ENCODE measurements around the gene DYNC2I2. TPM values are rescaled to one million over a fixed set of nuclear protein-coding genes. Genes with fewer than 3 reads are reported as not detected.

DYNC2I2 gene
- total RNA-seq, 4 donors from 2014 or later: 36.6 to 46.8 (median 44.0) TPM

GRCh38 chr9:128626181-128626580 lies 30.5 kb downstream of the DYNC2I2 start:
- WGBS, 2 donors: 87 to 88% methylated on average over 16 of the region's 16 CpGs
- no peak for DNase-seq (ENCODE audit: low spot score in 2 of 2)
- H3K4me3 ChIP-seq (ENCODE audit: low read depth, poor library complexity, severe bottlenecking): no peak overlapping the region
- intact Hi-C loops (cut with DNase I; ENCODE audit: low total_unique reads): loop anchor here (5.0 kb wide), 1 partner anchor 339 kb away; no protein-coding TSS in a partner anchor
- TF ChIP-seq, protein P1, sequence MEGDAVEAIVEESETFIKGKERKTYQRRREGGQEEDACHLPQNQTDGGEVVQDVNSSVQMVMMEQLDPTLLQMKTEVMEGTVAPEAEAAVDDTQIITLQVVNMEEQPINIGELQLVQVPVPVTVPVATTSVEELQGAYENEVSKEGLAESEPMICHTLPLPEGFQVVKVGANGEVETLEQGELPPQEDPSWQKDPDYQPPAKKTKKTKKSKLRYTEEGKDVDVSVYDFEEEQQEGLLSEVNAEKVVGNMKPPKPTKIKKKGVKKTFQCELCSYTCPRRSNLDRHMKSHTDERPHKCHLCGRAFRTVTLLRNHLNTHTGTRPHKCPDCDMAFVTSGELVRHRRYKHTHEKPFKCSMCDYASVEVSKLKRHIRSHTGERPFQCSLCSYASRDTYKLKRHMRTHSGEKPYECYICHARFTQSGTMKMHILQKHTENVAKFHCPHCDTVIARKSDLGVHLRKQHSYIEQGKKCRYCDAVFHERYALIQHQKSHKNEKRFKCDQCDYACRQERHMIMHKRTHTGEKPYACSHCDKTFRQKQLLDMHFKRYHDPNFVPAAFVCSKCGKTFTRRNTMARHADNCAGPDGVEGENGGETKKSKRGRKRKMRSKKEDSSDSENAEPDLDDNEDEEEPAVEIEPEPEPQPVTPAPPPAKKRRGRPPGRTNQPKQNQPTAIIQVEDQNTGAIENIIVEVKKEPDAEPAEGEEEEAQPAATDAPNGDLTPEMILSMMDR (IDR thresholded peaks at IDR 0.05): no peak
- TF ChIP-seq POLR2A (IDR thresholded peaks at IDR 0.05): no peak

GRCh38 chr9:128625391-128626146 lies 31.1 kb downstream of the DYNC2I2 start:
- intact Hi-C loops (cut with DNase I; ENCODE audit: low total_unique reads): loop anchor here (5.0 kb wide), 1 partner anchor 338 kb away; no protein-coding TSS in a partner anchor
- 75 to 79% methylated on average over 20 of the region's 20 CpGs for WGBS, 2 donors
- no peak for DNase-seq (ENCODE audit: low spot score in 2 of 2)
- H3K4me3 ChIP-seq (ENCODE audit: low read depth, poor library complexity, severe bottlenecking): no peak overlapping the region
- no peak for TF ChIP-seq POLR2A (IDR thresholded peaks at IDR 0.05)
- TF ChIP-seq, protein P1 (IDR thresholded peaks at IDR 0.05): no peak

DNA sequence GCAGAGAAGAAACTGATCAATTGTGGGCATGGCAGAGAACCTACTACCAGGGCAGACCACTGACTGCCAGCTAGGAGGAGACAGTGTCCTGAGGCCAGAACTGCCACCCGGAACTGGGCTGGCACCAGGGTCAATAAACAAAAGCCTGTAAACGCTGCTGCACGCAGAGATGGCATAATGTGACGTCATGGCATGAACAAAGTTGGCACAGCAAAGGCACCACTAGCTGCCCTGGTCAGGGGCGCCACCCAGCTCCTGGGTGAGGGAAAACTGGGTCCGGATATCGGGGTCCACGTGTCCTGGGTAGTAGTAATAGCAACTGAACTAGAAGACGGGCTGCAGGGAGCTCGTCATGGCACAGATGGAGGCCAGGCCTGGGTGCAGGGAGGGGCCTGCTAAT lies 32.1 kb downstream of the DYNC2I2 start:
- DNase-seq (ENCODE audit: low spot score in 2 of 2): no peak
- TF ChIP-seq, protein P1 (IDR thresholded peaks at IDR 0.05): no peak
- no peak for TF ChIP-seq POLR2A (IDR thresholded peaks at IDR 0.05)
- H3K4me3 ChIP-seq (ENCODE audit: low read depth, poor library complexity, severe bottlenecking): no peak overlapping the region
- WGBS, 2 donors: 75 to 84% methylated on average over 10 of the region's 10 CpGs
- intact Hi-C loops (cut with DNase I; ENCODE audit: low total_unique reads): no loop called here

DNA sequence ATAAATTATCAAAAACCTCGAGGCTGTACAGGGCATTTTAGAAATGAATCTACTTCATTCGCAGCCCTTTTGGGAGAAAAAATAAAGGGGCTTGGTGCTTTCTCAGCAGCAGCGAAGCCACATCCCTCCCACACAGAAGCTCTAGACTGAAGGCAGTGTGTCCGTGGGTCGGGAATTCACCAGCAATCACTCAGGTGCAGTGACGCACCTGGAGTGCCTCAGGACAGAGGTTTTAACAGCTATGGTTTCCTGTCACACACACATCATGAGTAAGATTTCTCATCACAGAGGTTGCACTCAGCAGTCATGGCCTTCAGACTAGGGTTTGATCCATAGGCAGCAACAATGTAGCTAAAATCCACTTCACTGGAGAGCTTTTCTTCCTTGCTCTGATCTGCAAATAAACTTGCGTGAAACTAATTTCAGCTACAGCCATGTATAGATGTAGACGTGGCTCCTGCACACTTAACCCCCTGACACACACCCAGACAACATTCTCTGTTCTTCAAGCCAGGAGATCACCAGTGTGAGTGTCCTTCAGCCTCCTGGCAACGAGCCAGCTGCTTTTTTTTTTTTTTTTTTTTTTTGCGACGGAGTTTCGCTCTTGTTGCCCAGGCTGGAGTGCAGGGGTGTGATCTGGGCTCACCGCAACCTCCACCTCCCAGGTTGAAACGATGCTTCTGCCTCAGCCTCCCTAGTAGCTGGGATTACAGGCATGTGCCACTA lies 34.8 kb downstream of the DYNC2I2 start:
- DNase-seq (ENCODE audit: low spot score in 2 of 2): no peak
- TF ChIP-seq POLR2A (IDR thresholded peaks at IDR 0.05): no peak
- TF ChIP-seq, protein P1 (IDR thresholded peaks at IDR 0.05): no peak
- H3K4me3 ChIP-seq (ENCODE audit: low read depth, poor library complexity, severe bottlenecking): no peak overlapping the region
- WGBS, 2 donors: 73% methylated on average over 14 of the region's 14 CpGs
- intact Hi-C loops (cut with DNase I; ENCODE audit: low total_unique reads): no loop called here

DNA sequence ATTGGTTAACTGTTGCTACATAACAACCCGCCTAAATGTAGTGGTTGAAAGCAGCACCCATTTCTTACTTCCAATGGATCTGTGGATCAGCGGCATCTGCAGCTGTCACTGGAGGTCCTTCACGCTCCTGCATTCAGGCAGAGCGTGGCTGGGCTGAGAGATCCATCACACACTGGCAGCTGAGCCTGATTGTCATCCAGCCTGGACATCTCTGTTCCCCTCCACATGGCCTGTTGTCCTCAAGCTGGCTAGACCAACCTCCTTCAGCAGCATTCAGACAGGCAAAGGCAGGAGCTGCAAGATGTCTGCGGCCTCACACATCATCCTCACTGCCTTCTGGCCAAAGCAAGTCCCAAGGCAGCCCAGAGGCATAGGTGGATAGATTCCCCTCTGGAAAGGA lies 36.9 kb downstream of the DYNC2I2 start:
- TF ChIP-seq POLR2A (IDR thresholded peaks at IDR 0.05): no peak
- TF ChIP-seq, protein P1 (IDR thresholded peaks at IDR 0.05): no peak
- H3K4me3 ChIP-seq (ENCODE audit: low read depth, poor library complexity, severe bottlenecking): no peak overlapping the region
- no peak for DNase-seq (ENCODE audit: low spot score in 2 of 2)
- WGBS, 2 donors: 92 to 98% methylated on average over 5 of the region's 5 CpGs
- intact Hi-C loops (cut with DNase I; ENCODE audit: low total_unique reads): no loop called here

Data from lower leg skin (tissue), 4 donors.